ENCODE data around the gene GAA.
A peak's percentile ranks its signal among the peaks of the same experiment; 100 is the strongest.

GAA gene

GRCh38 chr17:80061421-80061820 lies 40.0 kb upstream of the GAA start:
- TF ChIP-seq CTCF (conservative IDR thresholded peaks at IDR 0.05; ENCODE audit: control insufficient read depth, insufficient read depth, low read depth, low read length), result no peak
- no peak for DNase-seq (ENCODE audit: low read depth)
- H3K4me3 ChIP-seq (ENCODE audit: control insufficient read depth, low read depth, low read length), result no peak overlapping the region

GRCh38 chr17:80063830-80064585 lies 37.4 kb upstream of the GAA start:
- no peak overlapping the region for H3K4me3 ChIP-seq (ENCODE audit: control insufficient read depth, low read depth, low read length)
- TF ChIP-seq CTCF (conservative IDR thresholded peaks at IDR 0.05; ENCODE audit: control insufficient read depth, insufficient read depth, low read depth, low read length), result no peak
- DNase-seq (ENCODE audit: low read depth), result peak; percentile 71

GRCh38 chr17:80064696-80065095 lies 36.7 kb upstream of the GAA start:
- no peak for TF ChIP-seq CTCF (conservative IDR thresholded peaks at IDR 0.05; ENCODE audit: control insufficient read depth, insufficient read depth, low read depth, low read length)
- H3K4me3 ChIP-seq (ENCODE audit: control insufficient read depth, low read depth, low read length), result no peak overlapping the region
- DNase-seq (ENCODE audit: low read depth), result no peak

- no peak for TF ChIP-seq CTCF (conservative IDR thresholded peaks at IDR 0.05; ENCODE audit: control insufficient read depth, insufficient read depth, low read depth, low read length)
- DNase-seq (ENCODE audit: low read depth), result no peak
- no peak overlapping the region for H3K4me3 ChIP-seq (ENCODE audit: control insufficient read depth, low read depth, low read length)
These were observed 35.8 kb upstream of the GAA start for GRCh38 chr17:80065478-80066170.

- no peak overlapping the region for H3K4me3 ChIP-seq (ENCODE audit: control insufficient read depth, low read depth, low read length)
- DNase-seq (ENCODE audit: low read depth), result no peak
- no peak for TF ChIP-seq CTCF (conservative IDR thresholded peaks at IDR 0.05; ENCODE audit: control insufficient read depth, insufficient read depth, low read depth, low read length)
These were observed 33.9 kb upstream of the GAA start for GRCh38 chr17:80067393-80067986.

GRCh38 chr17:80068301-80069222 lies 32.8 kb upstream of the GAA start:
- TF ChIP-seq CTCF (conservative IDR thresholded peaks at IDR 0.05; ENCODE audit: control insufficient read depth, insufficient read depth, low read depth, low read length), result no peak
- peak; percentile 35 for DNase-seq (ENCODE audit: low read depth)
- no peak overlapping the region for H3K4me3 ChIP-seq (ENCODE audit: control insufficient read depth, low read depth, low read length)

All from fibroblast of mammary gland (primary cell).